ENCODE data around the gene FBXO42.

- TF ChIP-seq CTCF (IDR thresholded peaks at IDR 0.05) = no peak
- no peak for TF ChIP-seq POLR2A (IDR thresholded peaks at IDR 0.05)
Observed at GRCh38 chr1:16246961-16247360, 105.3 kb downstream of the FBXO42 start.
